ENCODE data around the gene CLNK.

Gene CLNK

DNA sequence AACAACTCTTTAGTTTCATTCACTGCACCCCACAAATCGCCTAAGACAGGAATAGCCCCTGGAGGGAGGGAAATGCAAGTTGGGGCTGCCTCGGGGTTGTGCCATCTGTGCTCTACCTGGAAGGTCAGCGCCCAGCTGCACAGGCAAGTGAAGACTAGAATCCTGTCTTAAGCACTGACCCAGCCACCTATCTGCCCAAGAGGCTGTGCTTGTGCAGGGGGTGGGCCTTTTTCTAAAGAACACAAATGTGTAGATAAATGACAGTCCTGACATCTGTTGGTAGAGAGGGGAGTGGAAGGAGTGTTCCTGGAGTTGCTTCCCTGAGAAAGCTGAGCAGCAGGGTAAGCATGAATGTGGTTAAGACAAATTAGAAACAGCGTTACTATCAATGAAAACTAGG, 243.1 kb downstream of the CLNK start:
- Histone ChIP-seq H3K27ac (ENCODE audit: low read depth, low read length) (no peak overlapping the region), H2BK15ac (replicated peaks; ENCODE audit: low read depth) (no peak overlapping the region), H3K18ac (ENCODE audit: low read length) (no peak overlapping the region), H3K79me2 (ENCODE audit: control insufficient read depth, insufficient read depth, low read length) (no peaks in the 10 kb centered on the region), H3K56ac (ENCODE audit: low read length) (no peak overlapping the region), H4K8ac (ENCODE audit: low read depth, low read length) (no peak overlapping the region), H3K4ac (ENCODE audit: low read depth, low read length) (no peak overlapping the region), H3K4me3 (ENCODE audit: low read length) (no peak overlapping the region), H2AK5ac (ENCODE audit: low read length) (no peak overlapping the region), H3K4me1 (ENCODE audit: control insufficient read depth, low read depth, low read length) (peaks cover 2% of the 10 kb centered on the region), H3K23ac (ENCODE audit: low read length) (no peak overlapping the region), H2BK120ac (ENCODE audit: low read depth, low read length) (no peak overlapping the region), H3K4me2 (ENCODE audit: low read length) (no peak overlapping the region), H4K5ac (ENCODE audit: low read length) (no peak overlapping the region), H3K27me3 (ENCODE audit: insufficient read depth, low read length, poor library complexity) (no peaks in the 10 kb centered on the region), H3K9ac (ENCODE audit: low read length) (no peak overlapping the region), H2BK5ac (ENCODE audit: low read length) (no peak overlapping the region), H3K36me3 (ENCODE audit: control insufficient read depth, insufficient read depth, low read length) (peaks cover 8% of the 10 kb centered on the region), H3K79me1 (ENCODE audit: low read length) (no peaks in the 10 kb centered on the region)
- DNase-seq = no peak
- WGBS (ENCODE audit: extremely low coverage, insufficient coverage, low lambda C conversion rate) = no CpG with 5 or more reads among the region's 4 CpGs

DNA sequence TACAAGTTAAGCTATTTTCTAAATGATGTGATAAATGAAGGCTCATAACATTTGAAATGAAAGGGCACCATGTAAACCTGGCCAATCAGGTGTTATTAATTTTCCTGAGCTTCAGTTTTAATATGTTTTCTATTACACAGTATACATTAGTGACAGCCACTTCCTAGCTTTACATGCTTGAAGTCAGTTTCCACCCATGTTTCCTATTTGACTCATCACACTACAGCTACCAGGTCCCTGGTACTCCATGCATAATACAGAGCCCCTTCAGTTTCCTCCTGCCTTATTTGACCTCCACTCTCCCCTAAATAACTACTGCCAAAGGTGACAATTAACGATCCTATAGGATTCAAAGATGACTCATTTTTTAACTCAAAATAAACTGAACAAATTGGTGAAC, 245.6 kb downstream of the CLNK start:
- H2AK5ac ChIP-seq (ENCODE audit: low read length) = no peak overlapping the region
- H3K4me2 ChIP-seq (ENCODE audit: low read length) = no peak overlapping the region
- no peaks in the 10 kb centered on the region for H3K79me2 ChIP-seq (ENCODE audit: control insufficient read depth, insufficient read depth, low read length)
- H3K23ac ChIP-seq (ENCODE audit: low read length) = no peak overlapping the region
- H2BK120ac ChIP-seq (ENCODE audit: low read depth, low read length) = no peak overlapping the region
- H4K5ac ChIP-seq (ENCODE audit: low read length) = no peak overlapping the region
- H3K36me3 ChIP-seq (ENCODE audit: control insufficient read depth, insufficient read depth, low read length) = no peaks in the 10 kb centered on the region
- no peak overlapping the region for H3K4ac ChIP-seq (ENCODE audit: low read depth, low read length)
- no peak overlapping the region for H3K18ac ChIP-seq (ENCODE audit: low read length)
- H2BK5ac ChIP-seq (ENCODE audit: low read length) = no peak overlapping the region
- no peak for DNase-seq
- no peak overlapping the region for H3K9ac ChIP-seq (ENCODE audit: low read length)
- no peak overlapping the region for H3K56ac ChIP-seq (ENCODE audit: low read length)
- no peaks in the 10 kb centered on the region for H3K79me1 ChIP-seq (ENCODE audit: low read length)
- H3K27me3 ChIP-seq (ENCODE audit: insufficient read depth, low read length, poor library complexity) = no peaks in the 10 kb centered on the region
- H2BK15ac ChIP-seq (replicated peaks; ENCODE audit: low read depth) = no peak overlapping the region
- WGBS (ENCODE audit: extremely low coverage, insufficient coverage, low lambda C conversion rate) = no CpG with 5 or more reads among the region's 1 CpG
- H4K8ac ChIP-seq (ENCODE audit: low read depth, low read length) = no peak overlapping the region
- H3K4me3 ChIP-seq (ENCODE audit: low read length) = no peak overlapping the region
- peaks cover 2% of the 10 kb centered on the region for H3K4me1 ChIP-seq (ENCODE audit: control insufficient read depth, low read depth, low read length)
- H3K27ac ChIP-seq (ENCODE audit: low read depth, low read length) = no peak overlapping the region

DNA sequence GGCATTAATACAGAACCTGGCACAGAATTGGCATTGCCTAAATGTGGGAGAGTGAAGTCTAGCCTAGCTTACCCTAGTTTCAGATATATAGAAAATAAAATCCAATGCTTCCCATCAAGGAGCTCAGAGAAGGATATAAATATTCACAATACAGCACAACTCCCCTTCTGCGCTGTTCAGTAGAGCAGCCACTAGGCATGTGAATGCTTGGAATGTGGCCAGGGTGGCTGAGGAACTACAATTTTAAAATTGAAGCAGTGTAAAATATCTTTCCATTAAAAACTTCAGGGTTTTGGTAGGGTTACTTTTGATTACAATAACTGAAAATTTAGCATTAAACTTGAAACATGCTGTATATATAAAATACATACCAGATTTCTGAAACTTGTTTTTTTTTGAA, 246.8 kb downstream of the CLNK start:
- H3K79me1 ChIP-seq (ENCODE audit: low read length) = no peaks in the 10 kb centered on the region
- H3K56ac ChIP-seq (ENCODE audit: low read length) = no peak overlapping the region
- no peak overlapping the region for H2BK120ac ChIP-seq (ENCODE audit: low read depth, low read length)
- no peak overlapping the region for H4K8ac ChIP-seq (ENCODE audit: low read depth, low read length)
- no peaks in the 10 kb centered on the region for H3K79me2 ChIP-seq (ENCODE audit: control insufficient read depth, insufficient read depth, low read length)
- H2BK5ac ChIP-seq (ENCODE audit: low read length) = no peak overlapping the region
- no peak for DNase-seq
- H2AK5ac ChIP-seq (ENCODE audit: low read length) = no peak overlapping the region
- H3K36me3 ChIP-seq (ENCODE audit: control insufficient read depth, insufficient read depth, low read length) = no peaks in the 10 kb centered on the region
- H2BK15ac ChIP-seq (replicated peaks; ENCODE audit: low read depth) = no peak overlapping the region
- no peaks in the 10 kb centered on the region for H3K27me3 ChIP-seq (ENCODE audit: insufficient read depth, low read length, poor library complexity)
- no peak overlapping the region for H3K4me2 ChIP-seq (ENCODE audit: low read length)
- peaks cover 2% of the 10 kb centered on the region for H3K4me1 ChIP-seq (ENCODE audit: control insufficient read depth, low read depth, low read length)
- no peak overlapping the region for H3K4ac ChIP-seq (ENCODE audit: low read depth, low read length)
- no peak overlapping the region for H3K9ac ChIP-seq (ENCODE audit: low read length)
- H3K27ac ChIP-seq (ENCODE audit: low read depth, low read length) = no peak overlapping the region
- no CpG with 5 or more reads among the region's 1 CpG for WGBS (ENCODE audit: extremely low coverage, insufficient coverage, low lambda C conversion rate)
- H3K4me3 ChIP-seq (ENCODE audit: low read length) = no peak overlapping the region
- no peak overlapping the region for H3K18ac ChIP-seq (ENCODE audit: low read length)
- no peak overlapping the region for H4K5ac ChIP-seq (ENCODE audit: low read length)
- no peak overlapping the region for H3K23ac ChIP-seq (ENCODE audit: low read length)

Data from mesendoderm (in vitro differentiated cells).